HepG2 (cell line): Measurements from ENCODE around the gene GTF2H4. TPM values are rescaled to one million over a fixed set of nuclear protein-coding genes. Genes with fewer than 3 reads are reported as not detected.

Source experiments
- EHMT2 ChIP-seq: fragments of 200-600 bp; sonication (generic); IDR thresholded peaks from 2 replicates; pipeline ENCODE4 v1.7.0; 2017; ENCODE audit warnings: antibody characterized with exemption, low read depth, low read length, borderline replicate concordance
- KAT8 ChIP-seq: IDR thresholded peaks from 2 replicates; pipeline ENCODE4 v1.6.1; 2016; ENCODE audit warnings: missing genetic modification reagents, missing compliant biosample characterization
- KDM5B ChIP-seq: sonication (generic); formaldehyde crosslinking; IDR thresholded peaks from 2 replicates; pipeline ENCODE4 v1.4.0; 2020; ENCODE audit warnings: missing genetic modification reagents, mild to moderate bottlenecking, borderline replicate concordance
- KLF13 ChIP-seq: sonication (generic); formaldehyde crosslinking; IDR thresholded peaks from 2 replicates; pipeline ENCODE4 v1.4.0; 2020; ENCODE audit warnings: mild to moderate bottlenecking, missing genetic modification reagents
- NFE2 ChIP-seq: sonication (generic); formaldehyde crosslinking; IDR thresholded peaks from 2 replicates; pipeline ENCODE4 v1.4.0; 2020; ENCODE audit warnings: missing genetic modification reagents
- NFKBIZ ChIP-seq: IDR thresholded peaks from 2 replicates; pipeline ENCODE4 v1.6.1; 2018; ENCODE audit warnings: missing genetic modification reagents, missing compliant biosample characterization
- SALL1 ChIP-seq: sonication (generic); formaldehyde crosslinking; IDR thresholded peaks from 2 replicates; pipeline ENCODE4 v1.8.0; 2022; ENCODE audit warnings: mild to moderate bottlenecking, missing genetic modification reagents
- SAP130 ChIP-seq: IDR thresholded peaks from 2 replicates; pipeline ENCODE4 v1.6.1; 2016; ENCODE audit warnings: low read depth
- TAF15 ChIP-seq: fragments of 200-400 bp; formaldehyde crosslinking; IDR thresholded peaks from one replicate; pipeline ENCODE4 v1.6.1; 2018; ENCODE audit warnings: mild to moderate bottlenecking, low read depth, low read length; ENCODE audit not compliant: poor library complexity, severe bottlenecking
- THAP11 ChIP-seq: IDR thresholded peaks from 2 replicates; pipeline ENCODE4 v1.6.1; 2016; ENCODE audit warnings: missing biosample characterization, missing genetic modification reagents
- TSC22D2 ChIP-seq: sonication (generic); formaldehyde crosslinking; IDR thresholded peaks from 2 replicates; pipeline ENCODE4 v1.5.1; 2020; ENCODE audit warnings: missing genetic modification reagents, mild to moderate bottlenecking, borderline replicate concordance
- ZFP90 ChIP-seq: sonication (generic); formaldehyde crosslinking; IDR thresholded peaks from 2 replicates; pipeline ENCODE4 v1.8.0; 2022; ENCODE audit warnings: missing genetic modification reagents, mild to moderate bottlenecking, inconsistent platforms, borderline replicate concordance
- ZMYM4 ChIP-seq: sonication (generic); formaldehyde crosslinking; IDR thresholded peaks from 2 replicates; pipeline ENCODE4 v1.8.1; 2023; ENCODE audit warnings: mild to moderate bottlenecking, missing genetic modification reagents
- ZNF124 ChIP-seq: sonication (generic); formaldehyde crosslinking; IDR thresholded peaks from 2 replicates; pipeline ENCODE4 v1.4.0; 2020; ENCODE audit warnings: missing genetic modification reagents
- ZNF138 ChIP-seq: sonication (generic); formaldehyde crosslinking; IDR thresholded peaks from 2 replicates; pipeline ENCODE4 v1.5.0; 2020; ENCODE audit warnings: mild to moderate bottlenecking, low read depth, missing genetic modification reagents
- ZNF24 ChIP-seq: fragments of 450-650 bp; IDR thresholded peaks from 2 replicates; pipeline ENCODE4 v1.6.1; 2017; ENCODE audit warnings: antibody characterized with exemption, mild to moderate bottlenecking
- ZNF543 ChIP-seq: sonication (generic); formaldehyde crosslinking; IDR thresholded peaks from 2 replicates; pipeline ENCODE4 v1.4.0; 2020; ENCODE audit warnings: mild to moderate bottlenecking, missing genetic modification reagents
- ZNF550 ChIP-seq: sonication (generic); formaldehyde crosslinking; IDR thresholded peaks from 2 replicates; pipeline ENCODE4 v1.4.0; 2020; ENCODE audit warnings: mild to moderate bottlenecking, missing genetic modification reagents, borderline replicate concordance
- ZNF747 ChIP-seq: sonication (generic); formaldehyde crosslinking; IDR thresholded peaks from 2 replicates; pipeline ENCODE4 v1.8.1; 2023; ENCODE audit warnings: missing genetic modification reagents, mild to moderate bottlenecking, borderline replicate concordance
- polyA plus RNA-seq, 8 experiments: library from polyadenylated mRNA; depleted of rRNA in 3 of 8; stranded (reverse) in 7 of 8; unstranded in 1 of 8; fragments of >200 nt; fragmentation: Illumina TruSeq in 4 of 8; extraction: Trizol in 4 of 8; gene quantifications; 2 replicates each; pipeline versions ENCODE4 v1.2.1 to v1.2.3, GENCODE V29; 2011 to 2016; ENCODE audit warnings: low read depth in 4 of 8, missing spikeins in 1 of 8, mixed read lengths in 1 of 8; ENCODE audit not compliant: insufficient read depth in 1 of 8
- total RNA-seq, 5 experiments: library from RNA; depleted of rRNA; stranded (reverse); fragments of >200 nt; fragmentation: Illumina TruSeq; extraction: Trizol; gene quantifications; 2 replicates each; pipeline ENCODE4 v1.2.3, GENCODE V29; 2016; ENCODE audit warnings: low read depth in 1 of 5
- TF ChIP-seq, protein P1 (sequence below): sonication (generic); formaldehyde crosslinking; IDR thresholded peaks from 2 replicates; pipeline ENCODE4 v1.4.0; 2020; ENCODE audit warnings: missing genetic modification reagents
- TF ChIP-seq, protein P2 (sequence below): sonication (generic); formaldehyde crosslinking; IDR thresholded peaks from 2 replicates; pipeline ENCODE4 v1.8.0; 2022; ENCODE audit warnings: missing genetic modification reagents, mild to moderate bottlenecking, borderline replicate concordance
- TF ChIP-seq, protein P3 (sequence below): sonication (generic); formaldehyde crosslinking; IDR thresholded peaks from 2 replicates; pipeline ENCODE4 v1.5.0; 2020; ENCODE audit warnings: mild to moderate bottlenecking, missing genetic modification reagents
- TF ChIP-seq, protein P4 (sequence below): sonication (generic); formaldehyde crosslinking; IDR thresholded peaks from 2 replicates; pipeline ENCODE4 v1.4.0; 2020; ENCODE audit warnings: mild to moderate bottlenecking, missing genetic modification reagents

The GTF2H4 gene
- total and polyA plus RNA-seq, 2 of the 13 experiments (the other 11 are each of a cell fraction or from before 2014, with no cell fraction given) = 15.9 to 49.3 TPM

DNA sequence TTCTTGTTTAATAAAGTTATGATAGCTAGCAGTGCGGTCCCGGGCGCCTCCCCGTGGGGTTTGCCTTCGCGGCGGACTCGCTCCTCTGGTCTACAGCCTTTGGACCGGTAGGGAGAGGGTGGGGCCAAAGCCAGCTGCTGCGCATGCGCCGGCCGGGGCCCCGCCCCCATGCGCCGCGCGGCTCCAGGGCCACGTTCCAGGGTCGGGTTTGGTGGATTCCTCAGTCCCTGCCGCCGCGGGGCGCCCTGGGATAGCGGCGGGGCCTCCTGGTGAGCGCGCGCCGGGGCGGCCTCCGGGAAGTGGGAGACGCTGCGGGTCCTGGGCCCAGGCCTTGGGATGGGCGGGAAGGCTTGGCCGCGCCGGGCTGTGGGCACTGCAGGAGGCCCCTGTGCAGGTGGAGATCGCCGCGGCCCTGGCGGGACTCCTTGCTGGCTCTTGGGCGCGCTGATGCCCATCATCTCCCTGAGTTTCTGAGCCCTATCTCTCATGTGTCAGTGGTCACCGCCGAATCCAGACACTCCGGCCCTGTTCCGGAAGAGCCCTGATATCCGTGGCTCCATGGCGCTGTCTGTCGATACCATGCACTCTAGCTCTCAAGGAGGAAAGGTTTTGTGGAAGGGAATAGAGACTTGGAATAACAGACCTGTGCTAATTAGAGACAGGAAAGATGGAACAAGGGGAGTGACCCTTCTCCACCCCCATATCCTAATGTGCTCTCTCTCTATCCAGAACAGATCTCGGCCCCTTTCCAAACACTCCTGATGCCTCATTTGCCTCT is 6.3 kb downstream of the GTF2H4 start, which contains the start of gene VARS2 (continued):
- TF ChIP-seq KAT8 (CRISPR knock-in tag) = peak; percentile 95
- 0 out of 2 replicates have a peak, but pooled peaks have one; percentile 4 for TF ChIP-seq NFE2 (CRISPR knock-in tag)
- peak; percentile 95 for TF ChIP-seq ZNF138
- TF ChIP-seq ZNF24 = no peak
- TF ChIP-seq ZNF550 (CRISPR knock-in tag) = no peak
- TF ChIP-seq, protein P1, sequence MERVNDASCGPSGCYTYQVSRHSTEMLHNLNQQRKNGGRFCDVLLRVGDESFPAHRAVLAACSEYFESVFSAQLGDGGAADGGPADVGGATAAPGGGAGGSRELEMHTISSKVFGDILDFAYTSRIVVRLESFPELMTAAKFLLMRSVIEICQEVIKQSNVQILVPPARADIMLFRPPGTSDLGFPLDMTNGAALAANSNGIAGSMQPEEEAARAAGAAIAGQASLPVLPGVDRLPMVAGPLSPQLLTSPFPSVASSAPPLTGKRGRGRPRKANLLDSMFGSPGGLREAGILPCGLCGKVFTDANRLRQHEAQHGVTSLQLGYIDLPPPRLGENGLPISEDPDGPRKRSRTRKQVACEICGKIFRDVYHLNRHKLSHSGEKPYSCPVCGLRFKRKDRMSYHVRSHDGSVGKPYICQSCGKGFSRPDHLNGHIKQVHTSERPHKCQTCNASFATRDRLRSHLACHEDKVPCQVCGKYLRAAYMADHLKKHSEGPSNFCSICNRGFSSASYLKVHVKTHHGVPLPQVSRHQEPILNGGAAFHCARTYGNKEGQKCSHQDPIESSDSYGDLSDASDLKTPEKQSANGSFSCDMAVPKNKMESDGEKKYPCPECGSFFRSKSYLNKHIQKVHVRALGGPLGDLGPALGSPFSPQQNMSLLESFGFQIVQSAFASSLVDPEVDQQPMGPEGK (CRISPR knock-in tag) = peak; percentile 73
- TF ChIP-seq KDM5B (CRISPR knock-in tag) = peak; percentile 100
- TF ChIP-seq, protein P2, sequence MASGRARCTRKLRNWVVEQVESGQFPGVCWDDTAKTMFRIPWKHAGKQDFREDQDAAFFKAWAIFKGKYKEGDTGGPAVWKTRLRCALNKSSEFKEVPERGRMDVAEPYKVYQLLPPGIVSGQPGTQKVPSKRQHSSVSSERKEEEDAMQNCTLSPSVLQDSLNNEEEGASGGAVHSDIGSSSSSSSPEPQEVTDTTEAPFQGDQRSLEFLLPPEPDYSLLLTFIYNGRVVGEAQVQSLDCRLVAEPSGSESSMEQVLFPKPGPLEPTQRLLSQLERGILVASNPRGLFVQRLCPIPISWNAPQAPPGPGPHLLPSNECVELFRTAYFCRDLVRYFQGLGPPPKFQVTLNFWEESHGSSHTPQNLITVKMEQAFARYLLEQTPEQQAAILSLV (CRISPR knock-in tag) = peak; percentile 94
- peak; percentile 92; the same call in 1 of the 2 replicates for TF ChIP-seq ZFP90 (CRISPR knock-in tag)
- TF ChIP-seq EHMT2 = no peak
- TF ChIP-seq ZNF543 (CRISPR knock-in tag) = peak; percentile 92
- TF ChIP-seq ZMYM4 = peak; percentile 88
- peak; percentile 70 for TF ChIP-seq NFKBIZ (CRISPR knock-in tag)
- TF ChIP-seq KLF13 (CRISPR knock-in tag) = no peak
- TF ChIP-seq SAP130 (CRISPR knock-in tag) = peak; percentile 96
- peak; percentile 98 for TF ChIP-seq TSC22D2 (CRISPR knock-in tag)
- TF ChIP-seq ZNF124 = peak; percentile 90; the same call in 1 of the 2 replicates
- TF ChIP-seq, protein P3, sequence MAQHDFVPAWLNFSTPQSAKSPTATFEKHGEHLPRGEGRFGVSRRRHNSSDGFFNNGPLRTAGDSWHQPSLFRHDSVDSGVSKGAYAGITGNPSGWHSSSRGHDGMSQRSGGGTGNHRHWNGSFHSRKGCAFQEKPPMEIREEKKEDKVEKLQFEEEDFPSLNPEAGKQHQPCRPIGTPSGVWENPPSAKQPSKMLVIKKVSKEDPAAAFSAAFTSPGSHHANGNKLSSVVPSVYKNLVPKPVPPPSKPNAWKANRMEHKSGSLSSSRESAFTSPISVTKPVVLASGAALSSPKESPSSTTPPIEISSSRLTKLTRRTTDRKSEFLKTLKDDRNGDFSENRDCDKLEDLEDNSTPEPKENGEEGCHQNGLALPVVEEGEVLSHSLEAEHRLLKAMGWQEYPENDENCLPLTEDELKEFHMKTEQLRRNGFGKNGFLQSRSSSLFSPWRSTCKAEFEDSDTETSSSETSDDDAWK (CRISPR knock-in tag) = no peak
- peak; percentile 86 for TF ChIP-seq ZNF747 (CRISPR knock-in tag)
- TF ChIP-seq SALL1 (CRISPR knock-in tag) = peak; percentile 92
- TF ChIP-seq TAF15 = peak; percentile 32
- peak; percentile 91 for TF ChIP-seq THAP11 (CRISPR knock-in tag)
- TF ChIP-seq, protein P4, sequence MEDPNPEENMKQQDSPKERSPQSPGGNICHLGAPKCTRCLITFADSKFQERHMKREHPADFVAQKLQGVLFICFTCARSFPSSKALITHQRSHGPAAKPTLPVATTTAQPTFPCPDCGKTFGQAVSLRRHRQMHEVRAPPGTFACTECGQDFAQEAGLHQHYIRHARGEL (CRISPR knock-in tag) = peak; percentile 94
